Tibial artery (tissue), 4 donors: ENCODE data around the gene TAF1C.

Experiments
- DNase-seq, 2 donors: peaks; one replicate each; pipeline ENCODE4 v3.0.0-alpha.2; 2019
- H3K27ac ChIP-seq, 2 donors: fragments of 200-600 bp; sonication (generic) in 1 of 2; 1 replicate in 1 of 2; 2 replicates in 1 of 2; pipeline ENCODE4 v1.5.1; 2018 to 2019; ENCODE audit warnings: mild to moderate bottlenecking in 1 of 2
- H3K27me3 ChIP-seq, 2 donors: fragments of 200-600 bp; sonication (generic) in 1 of 2; one replicate each; pipeline versions ENCODE4 v1.5.1 to v1.6.0; 2016 to 2019
- H3K36me3 ChIP-seq, 3 donors: fragments of 200-600 bp; sonication (generic) in 2 of 3; one replicate each; pipeline ENCODE4 v1.5.1; 2016 to 2019; ENCODE audit warnings: mild to moderate bottlenecking in 2 of 3
- H3K4me1 ChIP-seq, 4 donors: fragments of 200-600 bp; sonication (generic) in 2 of 4; 1 replicate in 3 of 4; 2 replicates in 1 of 4; pipeline ENCODE4 v1.5.1; 2016 to 2019
- H3K4me3 ChIP-seq, 2 donors: fragments of 200-600 bp; sonication (generic) in 1 of 2; 1 replicate in 1 of 2; 2 replicates in 1 of 2; pipeline ENCODE4 v1.5.1; 2018 to 2019; ENCODE audit warnings: mild to moderate bottlenecking in 2 of 2
- H3K9me3 ChIP-seq, 3 donors: fragments of 200-600 bp; sonication (generic) in 1 of 3; one replicate each; pipeline ENCODE4 v1.5.1; 2016 to 2019
- CTCF ChIP-seq, 2 experiments: fragments of 200-600 bp in 1 of 2; fragments of 450-650 bp in 1 of 2; IDR thresholded peaks; one replicate each; pipeline ENCODE4 v1.5.1; 2017 to 2019; ENCODE audit warnings: antibody characterized with exemption in 2 of 2, mild to moderate bottlenecking in 1 of 2, moderate library complexity in 1 of 2
- intact Hi-C: fragments of 100-400 bp; cut with DNase I; formaldehyde crosslinking; loops from one replicate; pipeline ENCODE4 v1.15.0; 2023; ENCODE audit warnings: low total_unique reads

Gene TAF1C

DNA sequence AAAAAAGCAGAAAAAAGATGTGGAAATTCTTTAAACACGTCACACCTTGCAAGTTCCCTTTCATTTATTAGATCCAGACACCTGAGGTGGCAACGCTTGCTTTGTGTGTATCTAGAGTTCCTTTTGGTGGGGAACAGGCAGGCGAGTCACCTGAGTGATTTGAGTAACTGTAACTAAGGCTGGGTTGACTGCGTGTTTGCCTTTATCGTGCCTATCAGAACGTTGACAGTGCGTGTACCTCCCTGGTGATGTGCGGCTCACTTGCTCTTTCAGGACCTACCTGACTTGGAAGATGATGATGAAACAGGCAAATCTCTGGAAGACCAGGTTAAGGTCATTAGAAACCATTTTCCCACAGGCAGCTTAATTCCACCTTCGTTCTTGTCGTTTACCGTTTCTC, 12.5 kb downstream of the TAF1C start:
- Histone ChIP-seq H3K27ac (no peak overlapping the region), H3K27me3 (peaks cover 0 to 6% of the 10 kb centered on the region in 2 donors), H3K36me3 (peaks cover 7 to 13% (median 12%) of the 10 kb centered on the region in 3 donors), H3K9me3 (no peaks in the 10 kb centered on the region), H3K4me1 (peaks cover 0 to 35% (median 31%) of the 10 kb centered on the region in 4 donors), H3K4me3 (no peak overlapping the region)
- no peak for TF ChIP-seq CTCF (IDR thresholded peaks at IDR 0.05)
- DNase-seq: no peak
- intact Hi-C loops: no loop called here

DNA sequence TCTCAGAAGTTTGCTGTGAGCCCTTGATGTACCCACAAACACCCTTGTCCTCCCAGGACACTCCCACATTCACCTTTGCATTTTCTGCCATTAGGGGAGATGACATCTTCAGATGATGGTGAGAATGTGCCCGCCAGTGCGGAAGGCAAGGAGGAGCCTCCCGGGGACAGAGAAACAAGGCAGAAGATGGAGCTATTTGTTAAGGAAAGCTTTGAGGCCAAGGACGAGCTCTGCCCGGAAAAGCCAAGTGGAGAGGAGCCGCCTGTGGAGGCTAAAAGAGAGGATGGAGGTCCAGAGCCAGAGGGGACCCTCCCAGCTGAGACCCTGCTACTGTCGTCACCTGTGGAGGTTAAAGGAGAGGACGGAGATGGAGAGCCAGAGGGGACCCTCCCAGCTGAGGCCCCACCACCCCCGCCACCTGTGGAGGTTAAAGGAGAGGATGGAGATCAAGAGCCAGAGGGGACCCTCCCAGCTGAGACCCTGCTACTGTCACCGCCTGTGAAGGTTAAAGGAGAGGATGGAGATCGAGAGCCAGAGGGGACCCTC, 17.0 kb downstream of the TAF1C start:
- no peak overlapping the region for H3K4me3 ChIP-seq
- intact Hi-C loops: no loop called here
- peaks cover 0 to 24% of the 10 kb centered on the region in 2 donors for H3K27me3 ChIP-seq
- H3K9me3 ChIP-seq: no peaks in the 10 kb centered on the region
- TF ChIP-seq CTCF (IDR thresholded peaks at IDR 0.05): no peak
- no peaks in the 10 kb centered on the region for H3K36me3 ChIP-seq
- no peak overlapping the region for H3K27ac ChIP-seq
- peaks cover 0 to 2% (median 0%) of the 10 kb centered on the region in 4 donors for H3K4me1 ChIP-seq
- no peak for DNase-seq

DNA sequence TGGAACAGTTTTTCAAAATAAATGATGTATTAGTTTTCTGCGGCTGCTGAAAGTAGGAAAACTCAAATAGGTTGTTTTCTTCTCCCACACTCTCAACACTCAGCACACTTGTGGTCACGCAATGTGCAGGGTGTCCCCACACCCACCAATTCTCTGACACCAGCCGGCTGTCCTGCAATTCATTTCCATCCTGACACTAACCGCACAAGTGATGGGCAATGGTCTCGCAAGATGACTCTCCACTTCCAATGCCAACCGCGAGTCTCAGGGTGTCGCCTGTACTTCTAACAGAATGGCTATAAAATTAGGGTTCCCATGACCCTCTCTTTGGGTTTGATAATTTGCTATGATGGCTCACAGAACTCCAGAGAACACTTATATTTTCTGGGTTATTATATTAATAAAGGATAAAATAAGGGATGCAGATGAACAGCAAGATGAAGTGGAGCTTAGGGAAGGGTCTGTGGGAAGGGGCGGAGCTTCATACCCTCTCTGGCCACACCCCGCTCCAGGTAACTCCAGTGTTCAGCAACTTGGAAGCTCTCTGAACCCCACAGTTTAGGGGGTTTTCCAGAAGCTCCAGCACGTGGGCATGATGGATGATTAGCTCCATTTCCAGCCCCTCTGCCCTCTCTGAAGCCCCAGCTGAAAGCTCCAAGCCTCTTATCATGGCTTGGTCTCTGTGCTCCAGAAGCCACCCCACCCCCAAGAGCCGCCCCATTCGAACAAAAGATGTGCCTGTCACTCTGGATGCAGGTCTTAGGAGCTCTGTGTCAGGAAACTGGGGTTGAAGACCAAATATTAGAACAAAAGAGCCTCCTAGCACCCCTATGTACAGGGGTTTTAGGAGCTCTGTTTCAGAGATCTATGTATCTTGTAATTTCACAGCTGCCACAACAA, 19.8 kb downstream of the TAF1C start:
- Histone ChIP-seq H3K4me1 (no peaks in the 10 kb centered on the region), H3K9me3 (no peaks in the 10 kb centered on the region), H3K27ac (no peak overlapping the region), H3K36me3 (no peaks in the 10 kb centered on the region), H3K27me3 (peaks cover 0 to 29% of the 10 kb centered on the region in 2 donors), H3K4me3 (no peak overlapping the region)
- no peak for DNase-seq
- TF ChIP-seq CTCF (IDR thresholded peaks at IDR 0.05): no peak
- intact Hi-C loops: no loop called here

GRCh38 chr16:84165746-84166145, 21.1 kb downstream of the TAF1C start:
- H3K4me3 ChIP-seq: no peak overlapping the region
- peaks cover 0 to 37% of the 10 kb centered on the region in 2 donors for H3K27me3 ChIP-seq
- intact Hi-C loops: no loop called here
- TF ChIP-seq CTCF (IDR thresholded peaks at IDR 0.05): no peak
- no peaks in the 10 kb centered on the region for H3K4me1 ChIP-seq
- H3K27ac ChIP-seq: no peak overlapping the region
- no peaks in the 10 kb centered on the region for H3K36me3 ChIP-seq
- DNase-seq: no peak
- H3K9me3 ChIP-seq: no peaks in the 10 kb centered on the region

DNA sequence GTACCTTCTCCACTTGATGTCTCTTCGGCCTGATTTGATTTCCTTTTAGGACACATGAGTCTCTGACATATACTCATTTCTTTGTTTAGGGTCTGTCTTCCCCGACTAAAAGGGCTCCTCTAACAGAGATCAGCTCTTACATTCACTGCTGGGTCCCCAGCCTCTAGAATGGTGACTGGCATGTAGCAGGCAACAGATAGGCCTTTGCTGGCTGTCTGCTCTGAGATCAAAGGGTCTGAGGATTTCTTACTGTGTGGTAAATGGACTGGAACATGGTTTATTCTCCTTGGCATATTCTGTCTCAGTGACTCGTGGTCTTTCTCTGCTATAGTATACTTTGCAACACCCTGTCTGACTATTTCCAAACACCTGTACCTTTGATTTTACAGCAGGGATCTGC, 25.1 kb downstream of the TAF1C start:
- H3K27me3 ChIP-seq: peaks cover 0 to 28% of the 10 kb centered on the region in 2 donors
- no peak for DNase-seq
- no peaks in the 10 kb centered on the region for H3K9me3 ChIP-seq
- no peak overlapping the region for H3K4me3 ChIP-seq
- H3K4me1 ChIP-seq: no peaks in the 10 kb centered on the region
- TF ChIP-seq CTCF (IDR thresholded peaks at IDR 0.05): no peak
- H3K27ac ChIP-seq: no peak overlapping the region
- intact Hi-C loops: no loop called here
- no peaks in the 10 kb centered on the region for H3K36me3 ChIP-seq
